ENCODE results near the gene GMEB2. TPM values are rescaled to one million over a fixed set of nuclear protein-coding genes. Genes with fewer than 3 reads are reported as not detected.

GMEB2 gene
- total and polyA plus RNA-seq, 11 donors, result 4.3 to 10.0 (median 6.1) TPM

DNA sequence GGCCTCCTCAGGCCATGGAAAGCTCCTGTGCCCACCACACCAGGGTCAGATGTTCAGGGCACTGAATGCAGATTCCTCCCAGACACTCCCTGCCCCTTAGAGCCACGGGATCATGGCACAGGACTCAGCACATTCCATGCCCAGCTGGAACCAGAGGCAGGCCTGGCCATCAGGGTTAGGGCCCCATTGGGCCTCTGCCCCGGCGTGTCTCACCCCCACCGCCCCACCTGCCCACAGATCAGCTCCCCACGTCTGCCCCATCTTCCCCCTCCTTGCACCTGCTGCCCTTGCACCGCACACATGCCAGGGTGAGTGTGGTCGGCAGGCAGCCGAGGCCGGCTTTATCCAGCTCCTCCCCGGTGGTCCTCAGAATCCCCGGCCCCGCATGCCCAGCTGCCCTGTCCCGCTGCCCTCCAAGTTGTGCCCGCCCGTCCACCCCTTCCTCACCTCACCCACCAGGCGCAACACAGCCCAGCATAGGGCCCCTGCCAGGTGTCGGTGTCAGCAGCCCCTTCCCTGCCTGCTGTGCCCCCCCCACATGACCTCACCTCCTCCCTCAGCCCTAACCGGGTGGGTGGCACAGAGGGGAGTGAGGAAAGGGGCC is 77.1 kb downstream of the GMEB2 start:
- 80 to 90% (median 83%) methylated on average over 18 of the region's 18 CpGs for WGBS, 4 donors
- Histone ChIP-seq H3K9me3 (no peaks in the 10 kb centered on the region), H3K36me3 (no peaks in the 10 kb centered on the region), H3K4me1 (peaks cover 0 to 21% (median 8%) of the 10 kb centered on the region in 12 donors), H3K27me3 (peaks cover 0 to 33% (median 17%) of the 10 kb centered on the region in 9 donors), H3K27ac (no peak overlapping the region), H3K4me3 (no peak overlapping the region)
- intact Hi-C loops (cut with DNase I), result loop anchor here in 2 of 10 donors (10.0 kb wide), 2 partner anchors 65 to 315 kb away; partner anchors contain the start of genes ABHD16B (in 1 of the 2) and TPD52L2 (in 1 of the 2)
- DNase-seq (no peak), ATAC-seq (no peak)
- TF ChIP-seq, protein P1, sequence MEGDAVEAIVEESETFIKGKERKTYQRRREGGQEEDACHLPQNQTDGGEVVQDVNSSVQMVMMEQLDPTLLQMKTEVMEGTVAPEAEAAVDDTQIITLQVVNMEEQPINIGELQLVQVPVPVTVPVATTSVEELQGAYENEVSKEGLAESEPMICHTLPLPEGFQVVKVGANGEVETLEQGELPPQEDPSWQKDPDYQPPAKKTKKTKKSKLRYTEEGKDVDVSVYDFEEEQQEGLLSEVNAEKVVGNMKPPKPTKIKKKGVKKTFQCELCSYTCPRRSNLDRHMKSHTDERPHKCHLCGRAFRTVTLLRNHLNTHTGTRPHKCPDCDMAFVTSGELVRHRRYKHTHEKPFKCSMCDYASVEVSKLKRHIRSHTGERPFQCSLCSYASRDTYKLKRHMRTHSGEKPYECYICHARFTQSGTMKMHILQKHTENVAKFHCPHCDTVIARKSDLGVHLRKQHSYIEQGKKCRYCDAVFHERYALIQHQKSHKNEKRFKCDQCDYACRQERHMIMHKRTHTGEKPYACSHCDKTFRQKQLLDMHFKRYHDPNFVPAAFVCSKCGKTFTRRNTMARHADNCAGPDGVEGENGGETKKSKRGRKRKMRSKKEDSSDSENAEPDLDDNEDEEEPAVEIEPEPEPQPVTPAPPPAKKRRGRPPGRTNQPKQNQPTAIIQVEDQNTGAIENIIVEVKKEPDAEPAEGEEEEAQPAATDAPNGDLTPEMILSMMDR (IDR thresholded peaks at IDR 0.05), result no peak

DNA sequence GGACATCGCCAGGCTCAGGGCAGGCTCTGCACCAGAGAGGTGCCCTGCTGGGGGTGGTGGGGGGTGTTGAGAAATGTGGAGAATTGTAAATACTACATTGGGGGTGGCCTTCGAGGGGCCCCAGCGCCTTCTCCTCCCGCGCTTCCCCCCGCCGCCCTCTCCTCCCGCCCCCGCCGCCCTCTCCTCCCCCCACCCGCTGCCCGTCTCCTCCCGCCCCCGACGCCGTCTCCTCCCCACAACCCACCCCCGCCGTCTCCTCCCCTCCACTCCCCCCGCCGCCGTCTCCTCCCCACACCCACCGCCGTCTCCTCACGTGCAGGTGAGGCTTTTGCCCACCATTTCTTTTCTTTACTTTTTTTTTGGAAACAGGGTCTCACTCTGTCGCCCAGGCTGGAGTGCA is 77.9 kb downstream of the GMEB2 start:
- H3K4me3 ChIP-seq, result no peak overlapping the region
- H3K36me3 ChIP-seq, result no peaks in the 10 kb centered on the region
- no peak for ATAC-seq
- intact Hi-C loops (cut with DNase I), result loop anchor here in 2 of 10 donors (10.0 kb wide), 2 partner anchors 66 to 316 kb away; partner anchors contain the start of genes ABHD16B (in 1 of the 2) and TPD52L2 (in 1 of the 2)
- peaks cover 0 to 28% (median 17%) of the 10 kb centered on the region in 9 donors for H3K27me3 ChIP-seq
- H3K27ac ChIP-seq, result no peak overlapping the region
- H3K4me1 ChIP-seq, result peaks cover 0 to 14% (median 4%) of the 10 kb centered on the region in 12 donors
- 41 to 61% (median 50%) methylated on average over 2 to 16 of the region's 25 CpGs for WGBS, 4 donors
- no peaks in the 10 kb centered on the region for H3K9me3 ChIP-seq
- TF ChIP-seq, protein P1 (IDR thresholded peaks at IDR 0.05), result no peak
- TF ChIP-seq POLR2A (IDR thresholded peaks at IDR 0.05), result no peak
- DNase-seq, result no peak

DNA sequence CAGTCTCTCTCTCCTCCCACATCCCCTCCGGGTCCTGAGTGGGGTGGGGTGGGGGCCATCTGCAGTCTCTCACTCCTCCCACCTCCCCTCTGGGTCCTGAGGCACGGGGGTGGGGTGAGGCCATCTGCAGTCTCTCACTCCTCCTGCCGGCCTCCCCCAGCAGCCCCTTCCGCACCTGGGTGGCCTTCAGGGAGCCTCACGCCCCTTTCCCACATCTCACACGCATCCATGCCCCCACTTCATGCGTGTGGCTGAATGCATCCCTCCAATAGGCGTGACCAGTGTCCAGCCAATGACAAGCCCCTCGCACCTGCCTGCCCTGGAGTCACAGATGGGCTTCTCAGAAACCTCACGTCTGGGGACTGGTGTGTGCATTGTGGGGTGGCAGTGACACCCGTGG is 78.4 kb downstream of the GMEB2 start:
- H3K4me1 ChIP-seq, result peaks cover 0 to 9% (median under 1%) of the 10 kb centered on the region in 12 donors
- WGBS, 4 donors, result 42 to 50% (median 47%) methylated on average over 9 to 11 of the region's 11 CpGs
- H3K27me3 ChIP-seq, result peaks cover 0 to 27% (median 17%) of the 10 kb centered on the region in 9 donors
- H3K27ac ChIP-seq, result no peak overlapping the region
- no peak for ATAC-seq
- intact Hi-C loops (cut with DNase I), result loop anchor here in 2 of 10 donors (10.0 kb wide), 2 partner anchors 66 to 316 kb away; partner anchors contain the start of genes ABHD16B (in 1 of the 2) and TPD52L2 (in 1 of the 2)
- DNase-seq, result no peak
- TF ChIP-seq, protein P1 (IDR thresholded peaks at IDR 0.05), result no peak
- TF ChIP-seq POLR2A (IDR thresholded peaks at IDR 0.05), result no peak
- H3K36me3 ChIP-seq, result no peaks in the 10 kb centered on the region
- H3K4me3 ChIP-seq, result no peak overlapping the region
- no peaks in the 10 kb centered on the region for H3K9me3 ChIP-seq

DNA sequence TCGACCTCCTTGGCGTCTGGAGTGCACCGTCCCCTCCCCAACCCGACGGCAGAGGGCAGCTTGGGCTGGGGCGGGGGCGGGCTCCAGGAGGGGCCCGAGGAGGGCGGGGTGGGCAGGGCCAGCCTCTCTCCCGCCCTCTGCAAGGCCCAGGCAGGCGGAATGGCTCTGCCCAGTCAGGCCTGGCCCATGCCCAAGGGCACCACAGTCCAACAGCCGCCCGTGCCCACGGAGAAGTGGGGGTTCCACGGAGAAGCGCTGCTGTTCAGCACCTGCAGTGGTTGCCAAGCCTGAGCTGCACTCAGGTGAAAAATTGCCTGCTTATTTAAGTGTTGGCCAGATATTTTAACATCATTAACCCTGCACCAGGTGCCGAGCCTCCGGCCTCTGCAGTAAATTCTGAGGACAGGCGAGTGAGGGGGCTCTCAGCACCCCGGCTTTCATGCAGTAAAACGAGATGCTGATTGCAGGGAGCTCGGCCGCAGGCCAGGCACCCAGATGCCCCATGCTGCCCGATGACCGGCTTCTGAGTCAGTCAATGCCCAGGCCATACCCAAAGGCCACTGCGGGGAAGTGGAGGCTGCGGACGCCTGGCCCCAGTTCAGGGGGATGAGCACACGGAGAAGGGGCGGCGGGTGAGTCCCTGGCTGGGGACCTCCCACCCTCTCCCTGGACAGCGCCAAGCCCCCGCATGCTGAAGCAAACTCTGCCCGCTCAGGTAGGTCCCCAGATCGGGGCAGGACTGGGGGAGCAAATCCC is 79.0 kb downstream of the GMEB2 start, which contains the start of gene SRMS:
TSS of gene SRMS (minus strand) at position 25 of the 756 bp plus-strand sequence. CDS start 286 bp downstream, outside the sequence.
- DNase-seq (no peak), ATAC-seq (no peak)
- TF ChIP-seq, protein P1 (IDR thresholded peaks at IDR 0.05), result no peak
- no peak for TF ChIP-seq POLR2A (IDR thresholded peaks at IDR 0.05)
- no peaks in the 10 kb centered on the region for H3K9me3 ChIP-seq
- no peak within 1 kb of the TSS for H3K27ac ChIP-seq
- WGBS, 4 donors, result 52 to 78% (median 54%) methylated on average over 19 to 35 of the region's 35 CpGs
- no peaks in the 10 kb centered on the region for H3K36me3 ChIP-seq
- no peak within 1 kb of the TSS for H3K4me3 ChIP-seq
- H3K4me1 ChIP-seq, result peaks cover 0 to 6% (median 0%) of the 10 kb centered on the region in 12 donors
- H3K27me3 ChIP-seq, result peaks cover 0 to 27% (median 17%) of the 10 kb centered on the region in 9 donors
- intact Hi-C loops (cut with DNase I), result loop anchor here in 2 of 10 donors (10.0 kb wide), 2 partner anchors 67 to 317 kb away; partner anchors contain the start of genes ABHD16B (in 1 of the 2) and TPD52L2 (in 1 of the 2)
